GM12878 (cell line): ENCODE results near the gene FAAP100. TPM values are rescaled to one million over a fixed set of nuclear protein-coding genes. Genes with fewer than 3 reads are reported as not detected.

Source experiments
- CBFB ChIP-seq: IDR thresholded peaks from 2 replicates; pipeline ENCODE4 v1.6.1; 2016; ENCODE audit warnings: antibody characterized with exemption, low read depth
- CREB1 ChIP-seq: IDR thresholded peaks from 2 replicates; pipeline ENCODE4 v1.6.1; 2012; ENCODE audit warnings: low read depth, mild to moderate bottlenecking, inconsistent platforms
- ETV6 ChIP-seq, 2 experiments: fragments of 450-650 bp in 1 of 2; IDR thresholded peaks in 1 of 2; conservative IDR thresholded peaks in 1 of 2; 2 replicates each; pipeline ENCODE4 v1.6.1; 2014; ENCODE audit warnings: antibody characterized with exemption in 1 of 2, borderline replicate concordance in 1 of 2, low read depth in 1 of 2, mild to moderate bottlenecking in 1 of 2, moderate library complexity in 1 of 2
- KAT2A ChIP-seq: conservative IDR thresholded peaks from 2 replicates; pipeline ENCODE4 v1.6.1; 2011; ENCODE audit warnings: low read depth, low read length; ENCODE audit not compliant: control insufficient read depth
- MEF2A ChIP-seq: IDR thresholded peaks from 2 replicates; pipeline ENCODE4 v1.6.1; 2011; ENCODE audit warnings: low read depth, mild to moderate bottlenecking, low read length, moderate library complexity; ENCODE audit not compliant: insufficient read depth
- MTA2 ChIP-seq: fragments of 450-650 bp; IDR thresholded peaks from 2 replicates; pipeline ENCODE4 v1.6.1; 2016; ENCODE audit warnings: low read depth, mild to moderate bottlenecking, moderate library complexity
- NRF1 ChIP-seq: conservative IDR thresholded peaks from 2 replicates; pipeline ENCODE4 v1.6.1; 2011; ENCODE audit warnings: mild to moderate bottlenecking, low read depth, low read length, improper control_type of control experiment
- PBX3 ChIP-seq: IDR thresholded peaks from 2 replicates; pipeline ENCODE4 v1.6.1; 2011; ENCODE audit warnings: mild to moderate bottlenecking, low read depth, low read length, moderate library complexity; ENCODE audit not compliant: insufficient replicate concordance
- RAD51 ChIP-seq: fragments of 450-650 bp; IDR thresholded peaks from 2 replicates; pipeline ENCODE4 v1.6.1; 2016; ENCODE audit warnings: moderate library complexity, mild to moderate bottlenecking, inconsistent platforms
- RCOR1 ChIP-seq: conservative IDR thresholded peaks from 2 replicates; pipeline ENCODE4 v1.6.1; 2012; ENCODE audit warnings: low read depth, low read length, improper control_type of control experiment
- RUNX3 ChIP-seq: IDR thresholded peaks from 2 replicates; pipeline ENCODE4 v1.6.1; 2012; ENCODE audit warnings: low read length, inconsistent platforms
- SMAD1 ChIP-seq: fragments of 450-650 bp; IDR thresholded peaks from 2 replicates; pipeline ENCODE4 v1.6.1; 2018; ENCODE audit warnings: mild to moderate bottlenecking, low read depth; ENCODE audit not compliant: partially characterized antibody
- SMC3 ChIP-seq: IDR thresholded peaks from 2 replicates; pipeline ENCODE4 v1.6.1; 2011; ENCODE audit warnings: low read length, improper control_type of control experiment, borderline replicate concordance
- STAT3 ChIP-seq: IDR thresholded peaks from 2 replicates; pipeline ENCODE4 v1.6.1; 2011; ENCODE audit warnings: low read depth, low read length, improper control_type of control experiment
- SUZ12 ChIP-seq: fragments of 200-600 bp; sonication (generic); IDR thresholded peaks from one replicate; pipeline ENCODE4 v1.6.1; 2018; ENCODE audit warnings: antibody characterized with exemption, mild to moderate bottlenecking; ENCODE audit not compliant: unreplicated experiment
- WRNIP1 ChIP-seq: IDR thresholded peaks from 2 replicates; pipeline ENCODE4 v1.6.1; 2011; ENCODE audit warnings: low read depth, low read length, improper control_type of control experiment, borderline replicate concordance
- ZBTB33 ChIP-seq: fragments of 450-650 bp; IDR thresholded peaks from 2 replicates; pipeline ENCODE4 v1.6.1; 2017; ENCODE audit warnings: mild to moderate bottlenecking
- ZSCAN29 ChIP-seq: fragments of 450-650 bp; IDR thresholded peaks from 2 replicates; pipeline ENCODE4 v1.6.1; 2017; ENCODE audit warnings: mild to moderate bottlenecking, moderate library complexity
- polyA plus RNA-seq, 11 experiments: library from polyadenylated mRNA; depleted of rRNA in 4 of 11; unstranded in 6 of 11; stranded (reverse) in 5 of 11; fragments of >200 nt; fragmentation: Nextera tagmentation in 4 of 11; fragmentation: Illumina TruSeq in 1 of 11; extraction: Ambion mirVana in 4 of 11; extraction: Trizol in 1 of 11; gene quantifications; 1 replicate in 1 of 11; 2 replicates in 10 of 11; pipeline versions ENCODE4 v1.2.1 to v1.2.3, GENCODE V29; 2011 to 2016; ENCODE audit warnings: inconsistent platforms in 2 of 11, missing spikeins in 2 of 11, low read depth in 1 of 11
- total RNA-seq, 4 experiments: library from RNA; depleted of rRNA in 3 of 4; stranded (reverse); fragments of >200 nt in 3 of 4; fragmentation: Illumina TruSeq in 1 of 4; extraction: Trizol in 1 of 4; gene quantifications; 2 replicates each; pipeline versions ENCODE4 v1.2.1 to v1.2.3, GENCODE V29; 2013 to 2021
- TF ChIP-seq, protein P1 (sequence below): fragments of 150-350 bp; IDR thresholded peaks from 2 replicates; pipeline ENCODE4 v1.6.1; 2016; ENCODE audit warnings: low read depth, low read length
- TF ChIP-seq, protein P2 (sequence below): fragments of 450-650 bp; formaldehyde crosslinking; IDR thresholded peaks from 2 replicates; pipeline ENCODE4 v1.5.0; 2022; ENCODE audit warnings: mild to moderate bottlenecking, missing genetic modification characterization

FAAP100 gene
- total and polyA plus RNA-seq, 10 of the 15 experiments (the other 5 are each of a cell fraction or from before 2014, with no cell fraction given): 0.11 to 46.2 (median 17.1) TPM

GRCh38 chr17:81552244-81553017 lies at the start of gene FAAP100 (continued):
- TF ChIP-seq SMC3: no peak
- TF ChIP-seq RAD51: no peak; the same call in none of the 2 replicates
- TF ChIP-seq NRF1: no peak
- TF ChIP-seq KAT2A: no peak
- TF ChIP-seq MEF2A: 0 out of 2 replicates have a peak, but pooled peaks have one; percentile 6
- TF ChIP-seq SMAD1: no peak
- no peak for TF ChIP-seq ETV6 (conservative IDR thresholded peaks at IDR 0.05 in 1 of 2, IDR thresholded peaks at IDR 0.05 in 1 of 2; ENCODE audit: borderline replicate concordance in 1 of 2, low read depth in 1 of 2)
- TF ChIP-seq WRNIP1: no peak
- no peak for TF ChIP-seq SUZ12
- TF ChIP-seq MTA2: no peak
- TF ChIP-seq CBFB: 0 out of 2 replicates have a peak, but pooled peaks have one; percentile 24
- no peak for TF ChIP-seq PBX3
- TF ChIP-seq, protein P1, sequence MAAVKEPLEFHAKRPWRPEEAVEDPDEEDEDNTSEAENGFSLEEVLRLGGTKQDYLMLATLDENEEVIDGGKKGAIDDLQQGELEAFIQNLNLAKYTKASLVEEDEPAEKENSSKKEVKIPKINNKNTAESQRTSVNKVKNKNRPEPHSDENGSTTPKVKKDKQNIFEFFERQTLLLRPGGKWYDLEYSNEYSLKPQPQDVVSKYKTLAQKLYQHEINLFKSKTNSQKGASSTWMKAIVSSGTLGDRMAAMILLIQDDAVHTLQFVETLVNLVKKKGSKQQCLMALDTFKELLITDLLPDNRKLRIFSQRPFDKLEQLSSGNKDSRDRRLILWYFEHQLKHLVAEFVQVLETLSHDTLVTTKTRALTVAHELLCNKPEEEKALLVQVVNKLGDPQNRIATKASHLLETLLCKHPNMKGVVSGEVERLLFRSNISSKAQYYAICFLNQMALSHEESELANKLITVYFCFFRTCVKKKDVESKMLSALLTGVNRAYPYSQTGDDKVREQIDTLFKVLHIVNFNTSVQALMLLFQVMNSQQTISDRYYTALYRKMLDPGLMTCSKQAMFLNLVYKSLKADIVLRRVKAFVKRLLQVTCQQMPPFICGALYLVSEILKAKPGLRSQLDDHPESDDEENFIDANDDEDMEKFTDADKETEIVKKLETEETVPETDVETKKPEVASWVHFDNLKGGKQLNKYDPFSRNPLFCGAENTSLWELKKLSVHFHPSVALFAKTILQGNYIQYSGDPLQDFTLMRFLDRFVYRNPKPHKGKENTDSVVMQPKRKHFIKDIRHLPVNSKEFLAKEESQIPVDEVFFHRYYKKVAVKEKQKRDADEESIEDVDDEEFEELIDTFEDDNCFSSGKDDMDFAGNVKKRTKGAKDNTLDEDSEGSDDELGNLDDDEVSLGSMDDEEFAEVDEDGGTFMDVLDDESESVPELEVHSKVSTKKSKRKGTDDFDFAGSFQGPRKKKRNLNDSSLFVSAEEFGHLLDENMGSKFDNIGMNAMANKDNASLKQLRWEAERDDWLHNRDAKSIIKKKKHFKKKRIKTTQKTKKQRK: no peak
- TF ChIP-seq CREB1: peak; percentile 64; the same call in 1 of the 2 replicates
- no peak for TF ChIP-seq ZBTB33
- no peak for TF ChIP-seq ZSCAN29
- no peak for TF ChIP-seq RCOR1
- TF ChIP-seq, protein P2, sequence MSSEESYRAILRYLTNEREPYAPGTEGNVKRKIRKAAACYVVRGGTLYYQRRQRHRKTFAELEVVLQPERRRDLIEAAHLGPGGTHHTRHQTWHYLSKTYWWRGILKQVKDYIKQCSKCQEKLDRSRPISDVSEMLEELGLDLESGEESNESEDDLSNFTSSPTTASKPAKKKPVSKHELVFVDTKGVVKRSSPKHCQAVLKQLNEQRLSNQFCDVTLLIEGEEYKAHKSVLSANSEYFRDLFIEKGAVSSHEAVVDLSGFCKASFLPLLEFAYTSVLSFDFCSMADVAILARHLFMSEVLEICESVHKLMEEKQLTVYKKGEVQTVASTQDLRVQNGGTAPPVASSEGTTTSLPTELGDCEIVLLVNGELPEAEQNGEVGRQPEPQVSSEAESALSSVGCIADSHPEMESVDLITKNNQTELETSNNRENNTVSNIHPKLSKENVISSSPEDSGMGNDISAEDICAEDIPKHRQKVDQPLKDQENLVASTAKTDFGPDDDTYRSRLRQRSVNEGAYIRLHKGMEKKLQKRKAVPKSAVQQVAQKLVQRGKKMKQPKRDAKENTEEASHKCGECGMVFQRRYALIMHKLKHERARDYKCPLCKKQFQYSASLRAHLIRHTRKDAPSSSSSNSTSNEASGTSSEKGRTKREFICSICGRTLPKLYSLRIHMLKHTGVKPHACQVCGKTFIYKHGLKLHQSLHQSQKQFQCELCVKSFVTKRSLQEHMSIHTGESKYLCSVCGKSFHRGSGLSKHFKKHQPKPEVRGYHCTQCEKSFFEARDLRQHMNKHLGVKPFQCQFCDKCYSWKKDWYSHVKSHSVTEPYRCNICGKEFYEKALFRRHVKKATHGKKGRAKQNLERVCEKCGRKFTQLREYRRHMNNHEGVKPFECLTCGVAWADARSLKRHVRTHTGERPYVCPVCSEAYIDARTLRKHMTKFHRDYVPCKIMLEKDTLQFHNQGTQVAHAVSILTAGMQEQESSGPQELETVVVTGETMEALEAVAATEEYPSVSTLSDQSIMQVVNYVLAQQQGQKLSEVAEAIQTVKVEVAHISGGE (CRISPR knock-in tag): no peak
- TF ChIP-seq STAT3: no peak
- 0 out of 2 replicates have a peak, but pooled peaks have one; percentile 18 for TF ChIP-seq RUNX3
